Lung (tissue), 12 donors: ENCODE data around the gene RPL38. TPM values are rescaled to one million over a fixed set of nuclear protein-coding genes. Genes with fewer than 3 reads are reported as not detected.

Source experiments
- ATAC-seq: fragments of 200-7000 bp; cut with Tn5 transposase; one replicate; pipeline ENCODE4 v1.9.1; 2020; ENCODE audit warnings: moderate number of reproducible peaks; ENCODE audit not compliant: insufficient read depth, low FRiP score
- DNase-seq, 3 donors: peaks; one replicate each; pipeline ENCODE4 v3.0.0-alpha.2; 2013 to 2017
- H3K27ac ChIP-seq, 2 donors: one replicate each; pipeline ENCODE4 v1.5.1; 2013; ENCODE audit warnings: mild to moderate bottlenecking in 2 of 2, moderate library complexity in 2 of 2, control low read depth in 1 of 2, inconsistent platforms in 1 of 2, low read depth in 1 of 2, low read length in 1 of 2
- H3K27me3 ChIP-seq, 3 donors: one replicate each; pipeline ENCODE4 v1.5.1; 2013; ENCODE audit warnings: low read length in 2 of 3; ENCODE audit not compliant: control insufficient read depth in 3 of 3, insufficient read depth in 3 of 3
- H3K36me3 ChIP-seq, 4 donors: one replicate each; pipeline ENCODE4 v1.5.1; 2013; ENCODE audit warnings: low read length in 4 of 4, mild to moderate bottlenecking in 1 of 4, moderate library complexity in 1 of 4; ENCODE audit not compliant: control insufficient read depth in 4 of 4, insufficient read depth in 4 of 4
- H3K4me1 ChIP-seq, 5 donors: one replicate each; pipeline ENCODE4 v1.5.1; 2013; ENCODE audit warnings: low read length in 5 of 5, mild to moderate bottlenecking in 2 of 5, moderate library complexity in 1 of 5; ENCODE audit not compliant: control insufficient read depth in 5 of 5, insufficient read depth in 5 of 5
- H3K4me3 ChIP-seq: one replicate; pipeline ENCODE4 v1.5.1; 2013; ENCODE audit warnings: mild to moderate bottlenecking, control low read depth, moderate library complexity
- H3K9ac ChIP-seq, 2 donors: one replicate each; pipeline ENCODE4 v1.5.1; 2013; ENCODE audit warnings: low read length in 2 of 2, control low read depth in 1 of 2; ENCODE audit not compliant: insufficient read depth in 1 of 2
- H3K9me3 ChIP-seq, 4 donors: one replicate each; pipeline ENCODE4 v1.5.1; 2013; ENCODE audit warnings: low read length in 3 of 4, mild to moderate bottlenecking in 1 of 4, moderate library complexity in 1 of 4; ENCODE audit not compliant: control insufficient read depth in 4 of 4, insufficient read depth in 3 of 4
- WGBS, 2 donors: extraction: QIAGEN DNeasy Blood & Tissue Kit; methylation state at CpG; one replicate each; pipeline ENCODE4 v1.1.7; 2013; 5-methylcytosine and 5-hydroxymethylcytosine counted together
- polyA plus RNA-seq, 2 donors: library from polyadenylated mRNA; stranded (reverse); fragments of 200-250 nt; gene quantifications; one replicate each; pipeline ENCODE4 v1.2.1, GENCODE V29; 2013
- total RNA-seq, 2 donors: library from RNA; depleted of rRNA in 1 of 2; stranded (reverse); fragments of >200 nt in 1 of 2; gene quantifications; one replicate each; pipeline ENCODE4 v1.2.1, GENCODE V29; 2014 to 2021
- TF ChIP-seq, protein P1 (sequence below): IDR thresholded peaks from 2 replicates; pipeline ENCODE4 v1.5.1; 2012; ENCODE audit warnings: mild to moderate bottlenecking; ENCODE audit errors: control extremely low read depth, extremely low read depth
- donor health status: control.
- donor health status: control.
- donor health status: Bipolar disorder and iron deficiency.
- donor health status: healthy.
- donor health status: DM: yes; HTN: yes; CAD: no.

RPL38 gene
- total and polyA plus RNA-seq, 4 donors: 686 to 2,752 (median 1,090) TPM

- no peak for ATAC-seq
- Histone ChIP-seq H3K9me3 (no peaks in the 10 kb centered on the region), H3K9ac (no peak overlapping the region), H3K4me3 (no peak overlapping the region), H3K27me3 (peaks cover 0 to 1% (median 0%) of the 10 kb centered on the region in 3 donors), H3K4me1 (peaks cover 7 to 28% (median 13%) of the 10 kb centered on the region in 5 donors), H3K36me3 (peaks cover 11 to 40% (median 31%) of the 10 kb centered on the region in 4 donors), H3K27ac (no peak overlapping the region)
- TF ChIP-seq, protein P1, sequence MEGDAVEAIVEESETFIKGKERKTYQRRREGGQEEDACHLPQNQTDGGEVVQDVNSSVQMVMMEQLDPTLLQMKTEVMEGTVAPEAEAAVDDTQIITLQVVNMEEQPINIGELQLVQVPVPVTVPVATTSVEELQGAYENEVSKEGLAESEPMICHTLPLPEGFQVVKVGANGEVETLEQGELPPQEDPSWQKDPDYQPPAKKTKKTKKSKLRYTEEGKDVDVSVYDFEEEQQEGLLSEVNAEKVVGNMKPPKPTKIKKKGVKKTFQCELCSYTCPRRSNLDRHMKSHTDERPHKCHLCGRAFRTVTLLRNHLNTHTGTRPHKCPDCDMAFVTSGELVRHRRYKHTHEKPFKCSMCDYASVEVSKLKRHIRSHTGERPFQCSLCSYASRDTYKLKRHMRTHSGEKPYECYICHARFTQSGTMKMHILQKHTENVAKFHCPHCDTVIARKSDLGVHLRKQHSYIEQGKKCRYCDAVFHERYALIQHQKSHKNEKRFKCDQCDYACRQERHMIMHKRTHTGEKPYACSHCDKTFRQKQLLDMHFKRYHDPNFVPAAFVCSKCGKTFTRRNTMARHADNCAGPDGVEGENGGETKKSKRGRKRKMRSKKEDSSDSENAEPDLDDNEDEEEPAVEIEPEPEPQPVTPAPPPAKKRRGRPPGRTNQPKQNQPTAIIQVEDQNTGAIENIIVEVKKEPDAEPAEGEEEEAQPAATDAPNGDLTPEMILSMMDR: no peak
- 68 to 72% methylated on average over 5 of the region's 5 CpGs for WGBS, 2 donors
- DNase-seq: no peak
These were observed 2.9 kb downstream of the RPL38 start for GRCh38 chr17:74206332-74206818.

DNA sequence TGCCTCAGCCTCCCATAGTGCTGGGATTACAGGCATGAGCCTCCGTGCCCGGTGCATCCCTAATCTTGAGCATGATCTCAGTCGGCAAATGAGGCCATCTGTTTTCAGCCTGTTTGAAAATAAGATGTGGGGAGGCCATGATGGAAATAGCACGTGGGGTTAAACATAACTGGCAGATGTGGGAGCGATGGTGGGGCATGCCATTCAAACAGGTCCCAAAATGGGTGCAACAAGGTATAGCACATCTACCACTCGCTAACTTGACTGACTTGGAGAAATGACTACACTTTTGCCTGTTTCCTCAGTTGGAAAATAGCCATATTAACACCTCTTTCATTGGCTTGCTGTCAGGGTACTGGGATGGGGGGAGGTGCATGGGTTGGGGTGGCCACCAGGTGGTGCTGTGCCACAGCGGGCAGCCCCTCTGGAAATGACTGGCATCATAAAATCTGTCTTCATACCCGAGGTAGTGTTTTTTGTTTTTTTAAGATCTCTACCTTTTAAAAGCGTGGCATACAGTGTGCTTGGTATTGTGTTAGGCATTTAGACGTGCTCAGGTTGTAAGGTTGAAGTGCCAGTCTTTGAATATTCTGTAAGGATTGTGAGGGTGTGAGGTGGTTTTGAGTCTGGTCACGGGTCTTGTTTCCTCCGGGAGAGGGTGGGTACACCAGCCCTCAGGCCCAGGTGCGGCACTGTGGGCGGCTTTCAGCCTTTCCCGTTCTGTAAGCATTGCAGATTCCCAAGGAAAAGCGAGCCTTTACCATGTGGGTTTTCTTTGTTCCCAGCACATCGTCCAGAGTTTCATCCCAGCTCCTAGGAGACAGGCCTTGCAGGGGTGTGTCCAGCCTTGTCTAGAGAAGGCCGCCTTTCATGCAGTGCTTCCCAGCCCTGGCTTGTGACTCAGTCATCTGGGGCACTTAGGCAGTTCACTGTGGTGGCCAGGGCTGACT, 7.0 kb downstream of the RPL38 start:
- Histone ChIP-seq H3K27me3 (no peaks in the 10 kb centered on the region), H3K4me1 (peaks cover 4 to 35% (median 13%) of the 10 kb centered on the region in 5 donors), H3K4me3 (no peak overlapping the region), H3K9me3 (no peaks in the 10 kb centered on the region), H3K9ac (peak overlapping the region in 1 of 2 donors; percentile 7), H3K36me3 (peaks cover 11 to 32% (median 22%) of the 10 kb centered on the region in 4 donors), H3K27ac (no peak overlapping the region)
- peak; percentile 51 to 69 (median 68) for DNase-seq
- no peak for ATAC-seq
- WGBS, 2 donors: 57 to 64% methylated on average over 18 of the region's 18 CpGs
- TF ChIP-seq, protein P1: peak; percentile 84

DNA sequence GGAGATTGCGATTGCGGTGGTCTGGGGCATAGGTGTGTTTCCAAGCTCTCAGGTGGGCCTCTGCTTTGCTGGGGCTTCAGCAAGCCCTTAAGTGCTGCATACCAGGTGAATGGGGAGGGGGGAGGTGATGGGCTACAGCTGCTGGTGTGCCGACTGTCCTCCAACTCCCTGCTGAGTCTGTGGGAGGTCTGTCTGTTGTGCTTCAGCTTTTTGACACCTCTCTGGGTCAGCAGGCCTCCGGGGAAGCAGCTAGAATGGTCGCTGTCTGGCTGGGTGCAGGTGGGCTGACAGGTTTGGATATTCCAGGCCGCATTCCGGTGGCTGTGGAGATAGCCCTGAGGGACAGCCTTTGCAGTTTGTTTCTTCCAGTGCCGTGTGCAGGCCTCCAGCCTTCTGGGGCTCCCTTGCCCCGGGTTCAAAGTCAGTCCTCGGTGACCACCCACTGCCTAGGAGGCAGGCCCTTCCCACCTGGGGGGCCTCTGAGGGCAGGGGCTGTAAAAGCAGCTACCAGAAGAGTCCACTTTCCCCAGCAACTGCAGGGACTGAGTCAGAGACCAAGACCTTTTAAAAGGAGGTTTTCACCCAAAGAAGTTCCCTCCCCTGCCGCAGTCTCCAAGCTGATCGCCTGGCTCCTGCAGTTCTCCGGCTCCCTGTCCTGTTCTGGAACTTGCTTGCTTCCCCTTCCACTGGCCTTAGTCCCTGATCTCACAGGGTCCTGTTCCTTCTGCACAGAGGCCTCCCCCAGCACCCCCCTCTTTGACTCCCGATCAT, 7.8 kb downstream of the RPL38 start:
- H3K4me1 ChIP-seq: peaks cover 4 to 35% (median 9%) of the 10 kb centered on the region in 5 donors
- H3K36me3 ChIP-seq: peaks cover 11 to 26% (median 21%) of the 10 kb centered on the region in 4 donors
- peak overlapping the region in 1 of 2 donors; percentile 61 for H3K9ac ChIP-seq
- WGBS, 2 donors: 82 to 86% methylated on average over 14 of the region's 14 CpGs
- TF ChIP-seq, protein P1: no peak
- DNase-seq (no peak), ATAC-seq (no peak)
- no peak overlapping the region for H3K4me3 ChIP-seq
- no peaks in the 10 kb centered on the region for H3K9me3 ChIP-seq
- H3K27ac ChIP-seq: no peak overlapping the region
- H3K27me3 ChIP-seq: no peaks in the 10 kb centered on the region
